K562 (cell line): Measurements from ENCODE around the gene ELMO3. TPM values are rescaled to one million over a fixed set of nuclear protein-coding genes. Genes with fewer than 3 reads are reported as not detected.

ENCODE experiments used
- CTCF ChIP-seq, 3 experiments: IDR thresholded peaks in 2 of 3; conservative IDR thresholded peaks in 1 of 3; 2 replicates each; pipeline ENCODE4 v1.5.1; 2011 to 2012; ENCODE audit warnings: low read length in 3 of 3, mild to moderate bottlenecking in 3 of 3, control low read depth in 2 of 3, improper control_type of control experiment in 1 of 3, inconsistent platforms in 1 of 3, low read depth in 1 of 3, mixed read lengths in 1 of 3, moderate library complexity in 1 of 3; ENCODE audit not compliant: insufficient read depth in 2 of 3
- ERF ChIP-seq: fragments of 450-650 bp; formaldehyde crosslinking; IDR thresholded peaks from 2 replicates; pipeline ENCODE4 v1.4.0; 2020; ENCODE audit warnings: mild to moderate bottlenecking, mixed read lengths
- NRF1 ChIP-seq, 2 experiments: fragments of 450-650 bp; IDR thresholded peaks in 1 of 2; conservative IDR thresholded peaks in 1 of 2; 2 replicates each; pipeline ENCODE4 v1.6.1; 2014; ENCODE audit warnings: mild to moderate bottlenecking in 2 of 2
- PCBP1 ChIP-seq: fragments of 200-400 bp; formaldehyde crosslinking; IDR thresholded peaks from 2 replicates; pipeline ENCODE4 v1.6.1; 2018; ENCODE audit warnings: mild to moderate bottlenecking, low read depth, low read length; ENCODE audit not compliant: poor library complexity, severe bottlenecking
- USF2 ChIP-seq: sonication (generic); formaldehyde crosslinking; IDR thresholded peaks from 2 replicates; pipeline ENCODE4 v1.5.0; 2020; ENCODE audit warnings: missing genetic modification reagents
- ZBTB7A ChIP-seq: IDR thresholded peaks from 2 replicates; pipeline ENCODE4 v1.6.1; 2011; ENCODE audit warnings: low read depth, mild to moderate bottlenecking, low read length, moderate library complexity, borderline replicate concordance; ENCODE audit not compliant: control insufficient read depth
- ZNF75A ChIP-seq: fragments of 450-650 bp; formaldehyde crosslinking; IDR thresholded peaks from 2 replicates; pipeline ENCODE4 v1.4.0; 2020; ENCODE audit warnings: mild to moderate bottlenecking
- polyA plus RNA-seq, 8 experiments: library from polyadenylated mRNA; depleted of rRNA in 4 of 8; stranded (reverse) in 5 of 8; unstranded in 3 of 8; fragments of >200 nt; fragmentation: Nextera tagmentation in 2 of 8; fragmentation: Illumina TruSeq in 1 of 8; extraction: Ambion mirVana in 2 of 8; extraction: Trizol in 1 of 8; gene quantifications; 2 replicates each; pipeline versions ENCODE4 v1.2.1 to v1.2.3, GENCODE V29; 2011 to 2014; ENCODE audit warnings: inconsistent platforms in 1 of 8, missing spikeins in 1 of 8
- total RNA-seq, 7 experiments: library from RNA; depleted of rRNA in 6 of 7; stranded (reverse); fragments of >200 nt in 6 of 7; fragmentation: Illumina TruSeq in 2 of 7; extraction: Trizol in 2 of 7; gene quantifications; 2 replicates each; pipeline versions ENCODE4 v1.2.1 to v1.2.3, GENCODE V29; 2011 to 2021; ENCODE audit warnings: low replicate concordance in 1 of 7
- TF ChIP-seq, protein P1 (sequence below): sonication (generic); formaldehyde crosslinking; IDR thresholded peaks from 2 replicates; pipeline ENCODE4 v1.9.0; 2022; ENCODE audit warnings: mild to moderate bottlenecking, missing genetic modification reagents
- TF ChIP-seq, protein P2 (sequence below): fragments of 450-650 bp; formaldehyde crosslinking; IDR thresholded peaks from 2 replicates; pipeline ENCODE4 v1.4.0; 2020; ENCODE audit warnings: mild to moderate bottlenecking, mixed read lengths
- TF ChIP-seq, protein P3 (sequence below): sonication (generic); formaldehyde crosslinking; IDR thresholded peaks from 2 replicates; pipeline ENCODE4 v1.8.0; 2022; ENCODE audit warnings: missing genetic modification reagents, mild to moderate bottlenecking, moderate library complexity, borderline replicate concordance
- TF ChIP-seq, protein P4 (sequence below), 2 experiments: IDR thresholded peaks; 2 replicates each; pipeline ENCODE4 v1.6.1; 2011; ENCODE audit warnings: borderline replicate concordance in 1 of 2, control low read depth in 1 of 2, low read depth in 1 of 2, low read length in 1 of 2, mild to moderate bottlenecking in 1 of 2, mixed read lengths in 1 of 2, moderate library complexity in 1 of 2; ENCODE audit not compliant: insufficient read depth in 1 of 2, insufficient read length in 1 of 2, poor library complexity in 1 of 2, severe bottlenecking in 1 of 2; ENCODE audit errors: extremely low read depth in 1 of 2
- TF ChIP-seq, protein P5 (sequence below), 2 experiments: fragments of 450-650 bp; conservative IDR thresholded peaks; 2 replicates each; pipeline ENCODE4 v1.6.1; 2017; ENCODE audit warnings: mild to moderate bottlenecking in 2 of 2, moderate library complexity in 2 of 2

The ELMO3 gene
- total and polyA plus RNA-seq, 9 of the 15 experiments (the other 6 are each of a cell fraction or from before 2014, with no cell fraction given): 0.04 to 5.1 (median 1.5) TPM

DNA sequence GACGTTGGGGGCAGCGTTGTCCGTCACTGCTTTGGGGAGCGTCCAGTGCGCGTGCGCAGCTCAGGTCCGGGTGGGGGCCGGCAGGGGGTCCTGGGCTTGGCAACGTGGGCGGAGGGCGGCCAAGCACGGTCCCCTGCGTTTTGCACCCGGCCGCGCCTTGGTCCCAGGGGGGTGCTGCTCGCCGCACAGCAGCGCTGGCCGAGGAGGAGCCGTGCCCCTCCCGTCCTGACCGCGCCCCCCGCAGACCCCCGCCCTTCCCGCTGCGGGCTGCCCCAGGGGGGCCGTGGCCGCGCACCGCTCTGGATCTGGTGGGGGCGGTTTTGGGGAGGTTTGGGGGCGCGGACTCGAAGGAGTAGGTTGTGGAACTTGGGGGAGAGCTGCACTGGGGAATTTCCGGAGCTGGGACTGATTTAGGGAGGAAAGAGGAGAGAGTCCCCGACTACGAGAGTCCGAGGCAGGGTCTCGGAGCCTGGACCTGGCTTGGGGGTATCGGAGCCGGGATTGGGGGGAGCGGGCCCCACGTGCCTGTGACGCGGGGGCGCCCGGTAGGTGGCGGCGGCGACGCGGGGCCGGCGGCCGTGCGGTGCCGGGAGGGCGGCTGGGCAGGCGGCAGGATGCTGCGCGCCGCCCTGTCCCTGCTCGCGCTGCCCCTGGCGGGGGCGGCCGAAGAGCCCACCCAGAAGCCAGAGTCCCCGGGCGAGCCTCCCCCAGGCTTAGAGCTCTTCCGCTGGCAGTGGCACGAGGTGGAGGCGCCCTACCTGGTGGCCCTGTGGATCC, 49.7 kb downstream of the ELMO3 start, which contains the start of gene SLC9A5 (continued):
- TF ChIP-seq, protein P1, sequence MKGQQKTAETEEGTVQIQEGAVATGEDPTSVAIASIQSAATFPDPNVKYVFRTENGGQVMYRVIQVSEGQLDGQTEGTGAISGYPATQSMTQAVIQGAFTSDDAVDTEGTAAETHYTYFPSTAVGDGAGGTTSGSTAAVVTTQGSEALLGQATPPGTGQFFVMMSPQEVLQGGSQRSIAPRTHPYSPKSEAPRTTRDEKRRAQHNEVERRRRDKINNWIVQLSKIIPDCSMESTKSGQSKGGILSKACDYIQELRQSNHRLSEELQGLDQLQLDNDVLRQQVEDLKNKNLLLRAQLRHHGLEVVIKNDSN (CRISPR knock-in tag): peak; percentile 0; the same call in 1 of the 2 replicates
- TF ChIP-seq ZBTB7A (peak; percentile 89; the same call in 1 of the 2 replicates), CTCF (IDR thresholded peaks at IDR 0.05 in 2 of 3, conservative IDR thresholded peaks at IDR 0.05 in 1 of 3; ENCODE audit: insufficient read depth in 2 of 3, low read depth in 1 of 3, low read length in 3 of 3) (peak in 2 of 3 experiments; percentile 8 to 24; a peak in 1 of 6 replicates), NRF1 (conservative IDR thresholded peaks at IDR 0.05 in 1 of 2, IDR thresholded peaks at IDR 0.05 in 1 of 2) (peak; percentile 90 to 92), ZNF75A (CRISPR knock-in tag) (no peak), USF2 (CRISPR knock-in tag) (peak; percentile 22; the same call in 1 of the 2 replicates), ERF (CRISPR knock-in tag) (0 out of 2 replicates have a peak, but pooled peaks have one; percentile 18), PCBP1 (peak; percentile 51)
- TF ChIP-seq, protein P2, sequence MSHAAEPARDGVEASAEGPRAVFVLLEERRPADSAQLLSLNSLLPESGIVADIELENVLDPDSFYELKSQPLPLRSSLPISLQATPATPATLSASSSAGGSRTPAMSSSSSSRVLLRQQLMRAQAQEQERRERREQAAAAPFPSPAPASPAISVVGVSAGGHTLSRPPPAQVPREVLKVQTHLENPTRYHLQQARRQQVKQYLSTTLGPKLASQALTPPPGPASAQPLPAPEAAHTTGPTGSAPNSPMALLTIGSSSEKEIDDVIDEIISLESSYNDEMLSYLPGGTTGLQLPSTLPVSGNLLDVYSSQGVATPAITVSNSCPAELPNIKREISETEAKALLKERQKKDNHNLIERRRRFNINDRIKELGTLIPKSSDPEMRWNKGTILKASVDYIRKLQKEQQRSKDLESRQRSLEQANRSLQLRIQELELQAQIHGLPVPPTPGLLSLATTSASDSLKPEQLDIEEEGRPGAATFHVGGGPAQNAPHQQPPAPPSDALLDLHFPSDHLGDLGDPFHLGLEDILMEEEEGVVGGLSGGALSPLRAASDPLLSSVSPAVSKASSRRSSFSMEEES (CRISPR knock-in tag): no peak
- TF ChIP-seq, protein P3, sequence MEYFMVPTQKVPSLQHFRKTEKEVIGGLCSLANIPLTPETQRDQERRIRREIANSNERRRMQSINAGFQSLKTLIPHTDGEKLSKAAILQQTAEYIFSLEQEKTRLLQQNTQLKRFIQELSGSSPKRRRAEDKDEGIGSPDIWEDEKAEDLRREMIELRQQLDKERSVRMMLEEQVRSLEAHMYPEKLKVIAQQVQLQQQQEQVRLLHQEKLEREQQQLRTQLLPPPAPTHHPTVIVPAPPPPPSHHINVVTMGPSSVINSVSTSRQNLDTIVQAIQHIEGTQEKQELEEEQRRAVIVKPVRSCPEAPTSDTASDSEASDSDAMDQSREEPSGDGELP (CRISPR knock-in tag): 0 out of 2 replicates have a peak, but pooled peaks have one; percentile 25
- TF ChIP-seq, protein P4, sequence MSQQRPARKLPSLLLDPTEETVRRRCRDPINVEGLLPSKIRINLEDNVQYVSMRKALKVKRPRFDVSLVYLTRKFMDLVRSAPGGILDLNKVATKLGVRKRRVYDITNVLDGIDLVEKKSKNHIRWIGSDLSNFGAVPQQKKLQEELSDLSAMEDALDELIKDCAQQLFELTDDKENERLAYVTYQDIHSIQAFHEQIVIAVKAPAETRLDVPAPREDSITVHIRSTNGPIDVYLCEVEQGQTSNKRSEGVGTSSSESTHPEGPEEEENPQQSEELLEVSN (IDR thresholded peaks at IDR 0.05; ENCODE audit: borderline replicate concordance in 1 of 2, extremely low read depth in 1 of 2, insufficient read depth in 1 of 2, insufficient read length in 1 of 2, low read depth in 1 of 2, low read length in 1 of 2, poor library complexity in 1 of 2, severe bottlenecking in 1 of 2): peak; percentile 91 to 98
- TF ChIP-seq, protein P5, sequence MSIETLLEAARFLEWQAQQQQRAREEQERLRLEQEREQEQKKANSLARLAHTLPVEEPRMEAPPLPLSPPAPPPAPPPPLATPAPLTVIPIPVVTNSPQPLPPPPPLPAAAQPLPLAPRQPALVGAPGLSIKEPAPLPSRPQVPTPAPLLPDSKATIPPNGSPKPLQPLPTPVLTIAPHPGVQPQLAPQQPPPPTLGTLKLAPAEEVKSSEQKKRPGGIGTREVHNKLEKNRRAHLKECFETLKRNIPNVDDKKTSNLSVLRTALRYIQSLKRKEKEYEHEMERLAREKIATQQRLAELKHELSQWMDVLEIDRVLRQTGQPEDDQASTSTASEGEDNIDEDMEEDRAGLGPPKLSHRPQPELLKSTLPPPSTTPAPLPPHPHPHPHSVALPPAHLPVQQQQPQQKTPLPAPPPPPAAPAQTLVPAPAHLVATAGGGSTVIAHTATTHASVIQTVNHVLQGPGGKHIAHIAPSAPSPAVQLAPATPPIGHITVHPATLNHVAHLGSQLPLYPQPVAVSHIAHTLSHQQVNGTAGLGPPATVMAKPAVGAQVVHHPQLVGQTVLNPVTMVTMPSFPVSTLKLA (conservative IDR thresholded peaks at IDR 0.05): peak; percentile 33 to 64; a peak in 2 of 4 replicates
